ENCODE results near the gene SHE. TPM values are rescaled to one million over a fixed set of nuclear protein-coding genes. Genes with fewer than 3 reads are reported as not detected.

The SHE gene
- polyA plus RNA-seq, 12 donors: 7.5 to 13.1 (median 10.0) TPM; not detected in 1

GRCh38 chr1:154483941-154484803, 18.0 kb downstream of the SHE start:
- no peak for DNase-seq

DNA sequence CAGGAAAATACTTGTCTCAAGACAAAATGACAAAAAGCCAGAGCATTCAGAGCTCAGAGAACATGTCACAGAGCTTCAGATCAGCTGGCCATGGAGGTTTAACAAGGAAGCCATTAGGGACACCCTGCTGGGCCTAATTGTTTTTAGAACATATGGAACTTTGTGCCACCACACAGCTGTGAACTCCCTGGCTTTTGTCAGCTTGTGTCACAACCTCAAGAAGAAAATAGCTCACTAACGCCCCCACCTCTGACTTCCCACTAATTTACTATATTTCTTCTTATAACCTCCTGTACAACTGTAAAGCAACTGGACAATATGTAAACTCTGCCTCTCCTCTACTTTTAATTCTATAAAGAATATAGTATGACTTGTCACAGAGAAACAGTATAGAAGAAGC, 21.2 kb downstream of the SHE start:
- DNase-seq: no peak

DNA sequence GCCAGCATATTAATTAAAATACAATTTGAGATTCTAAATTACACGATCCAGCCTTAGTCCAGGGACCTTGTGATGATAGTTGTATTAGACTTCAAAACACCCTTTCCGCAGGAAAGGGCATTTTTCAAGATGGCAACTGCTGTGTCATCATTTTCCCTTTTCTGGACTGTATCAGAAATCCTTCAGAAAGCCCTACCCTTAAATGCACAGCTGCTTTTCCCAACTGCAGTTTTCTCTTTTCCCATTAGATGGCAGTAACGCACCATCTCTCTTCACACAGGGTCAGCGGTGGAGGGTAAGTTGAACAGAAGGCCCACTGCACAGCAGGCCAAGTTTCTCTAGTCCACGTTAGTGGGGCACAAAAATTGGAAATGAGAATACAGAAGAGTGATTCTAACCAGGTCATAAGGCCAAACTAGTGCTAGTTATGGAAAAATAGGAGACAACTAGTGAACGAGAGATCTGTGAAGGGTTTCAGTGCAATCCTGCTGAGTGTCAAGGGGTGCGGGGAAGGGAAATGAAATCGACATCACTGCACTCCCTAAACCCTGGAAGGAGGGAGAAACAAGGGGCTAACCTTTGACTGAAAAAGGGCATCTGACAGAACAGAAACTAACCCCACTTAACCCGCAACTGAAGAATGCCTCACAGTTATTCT, 22.3 kb downstream of the SHE start:
- peak; percentile 89 for DNase-seq

DNA sequence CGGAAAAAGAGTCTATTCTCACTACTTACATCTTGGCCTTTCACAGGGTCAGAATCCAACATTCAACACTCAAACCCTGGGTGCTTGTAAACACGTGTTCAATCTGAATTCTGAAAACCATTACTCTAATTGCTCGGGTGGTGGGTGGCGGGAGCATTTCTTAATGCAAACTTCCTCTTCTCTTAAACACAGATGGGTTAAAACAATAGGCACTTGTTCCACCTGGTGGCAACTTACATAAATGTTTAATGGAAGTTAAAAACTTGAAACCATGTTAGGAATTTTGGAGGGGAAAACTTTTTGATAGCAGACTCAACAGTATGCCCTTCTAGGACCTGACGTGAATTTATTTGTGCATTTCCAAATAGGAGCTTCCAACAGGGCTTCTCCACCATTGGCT, 23.6 kb downstream of the SHE start:
- no peak for DNase-seq

DNA sequence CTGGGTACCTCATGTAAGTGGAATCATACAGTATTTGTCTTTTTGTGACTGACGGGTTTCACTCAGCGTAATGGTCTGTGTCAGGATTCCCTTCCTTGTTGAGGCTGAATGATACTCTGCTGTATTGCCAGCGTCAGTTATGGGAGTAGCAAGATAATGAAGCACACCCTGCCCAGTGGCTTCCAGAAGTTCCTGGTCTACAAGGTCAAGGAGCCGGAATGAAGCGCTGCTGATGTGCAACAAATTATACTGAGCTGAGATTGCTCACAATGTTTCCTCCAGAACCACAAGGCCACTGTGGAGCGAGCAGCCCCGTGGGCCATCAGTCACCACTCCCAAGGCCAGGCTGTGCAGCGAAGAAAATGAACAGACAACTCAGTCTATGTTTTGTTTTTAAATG, 24.2 kb downstream of the SHE start:
- DNase-seq: no peak

DNA sequence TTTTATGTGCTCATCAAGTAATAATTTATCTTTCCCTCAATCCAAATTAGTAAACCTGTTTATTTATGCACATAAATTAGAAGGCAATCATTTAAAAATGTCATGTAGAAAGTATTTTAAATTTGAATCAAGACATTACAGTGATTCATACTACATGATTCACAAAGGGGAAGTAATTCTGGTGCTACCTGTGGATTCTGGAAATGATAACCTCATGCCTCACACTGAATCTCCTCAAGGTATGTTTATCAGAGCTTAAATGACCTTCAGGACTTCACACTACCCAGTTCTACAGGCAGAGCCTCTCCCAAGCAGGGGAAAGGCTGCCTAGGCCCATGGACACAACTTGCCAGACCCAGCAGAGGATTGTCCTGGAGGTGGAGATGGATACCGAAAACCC, 25.4 kb downstream of the SHE start:
- DNase-seq: no peak

DNA sequence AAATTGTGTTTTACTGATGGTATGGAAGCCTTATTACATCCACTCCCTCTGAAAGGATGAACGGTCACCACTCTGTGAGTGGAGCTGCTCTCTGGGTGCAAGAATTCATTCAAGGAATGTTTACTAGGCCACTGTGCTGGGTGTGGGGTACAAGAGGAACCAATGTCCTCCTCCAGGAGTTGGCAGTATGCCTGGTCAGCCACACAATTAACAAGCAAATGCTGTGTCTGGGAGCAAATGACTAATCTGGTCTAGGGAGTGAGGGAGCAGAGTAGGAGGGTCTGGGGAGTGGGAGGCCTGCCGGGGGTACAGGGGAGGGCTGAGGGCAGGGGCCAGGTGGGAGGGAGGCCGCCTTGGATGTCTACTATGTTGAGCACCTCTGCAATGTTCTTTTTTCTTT, 27.4 kb downstream of the SHE start:
- no peak for DNase-seq

DNA sequence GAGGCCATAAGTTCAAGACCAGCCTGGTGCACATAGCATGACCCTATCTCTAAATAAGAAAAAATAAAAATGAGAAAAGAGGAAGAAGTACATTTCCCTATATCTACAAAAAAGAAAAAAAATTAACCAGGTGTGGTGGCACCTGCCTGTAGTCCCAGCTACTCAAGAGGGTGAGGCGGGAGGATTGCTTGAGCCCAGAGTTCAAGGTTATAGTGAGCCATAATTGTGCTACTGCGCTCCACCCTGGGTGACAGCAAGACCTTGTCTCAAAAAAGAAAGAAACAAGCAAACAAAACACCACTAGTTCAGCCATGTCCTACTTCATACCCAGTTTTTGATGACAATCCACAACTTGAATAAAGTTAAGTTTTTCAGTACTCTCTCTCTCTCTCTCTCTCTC, 30.9 kb downstream of the SHE start:
- no peak for DNase-seq

DNA sequence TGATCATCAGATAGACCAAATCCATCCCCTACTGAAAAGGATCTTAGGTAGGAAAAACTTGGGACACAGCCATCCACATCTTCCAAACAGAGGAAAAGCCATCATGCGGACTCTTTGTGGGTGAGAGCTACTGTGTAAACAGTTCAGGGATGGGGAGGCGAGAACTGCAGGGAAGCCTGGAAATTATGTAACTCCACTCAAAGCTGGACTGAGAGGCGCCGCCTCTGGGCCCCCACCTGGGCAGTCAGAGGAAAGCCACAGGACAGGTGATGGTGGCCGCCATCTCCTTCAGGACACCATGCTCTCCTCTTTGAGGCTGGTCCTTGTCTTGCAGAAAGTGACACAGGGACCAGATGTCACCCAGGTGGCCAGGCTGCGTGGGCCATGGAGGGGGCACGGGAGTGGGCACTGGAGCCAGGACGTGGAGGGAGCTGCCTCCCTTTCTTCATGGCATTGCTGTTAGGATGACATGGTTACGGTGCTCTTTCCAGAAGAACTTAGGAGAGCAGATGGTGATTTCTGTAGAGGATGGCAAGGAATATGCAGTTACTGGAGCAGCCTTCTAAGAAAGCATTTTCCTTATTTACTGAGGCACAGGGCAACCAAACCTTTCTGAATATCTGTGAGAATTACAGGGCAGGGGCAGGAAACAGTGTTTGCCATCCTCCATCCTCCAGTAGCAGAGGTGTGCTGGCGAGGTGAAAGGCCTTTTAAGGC, 32.2 kb downstream of the SHE start:
- DNase-seq: no peak

DNA sequence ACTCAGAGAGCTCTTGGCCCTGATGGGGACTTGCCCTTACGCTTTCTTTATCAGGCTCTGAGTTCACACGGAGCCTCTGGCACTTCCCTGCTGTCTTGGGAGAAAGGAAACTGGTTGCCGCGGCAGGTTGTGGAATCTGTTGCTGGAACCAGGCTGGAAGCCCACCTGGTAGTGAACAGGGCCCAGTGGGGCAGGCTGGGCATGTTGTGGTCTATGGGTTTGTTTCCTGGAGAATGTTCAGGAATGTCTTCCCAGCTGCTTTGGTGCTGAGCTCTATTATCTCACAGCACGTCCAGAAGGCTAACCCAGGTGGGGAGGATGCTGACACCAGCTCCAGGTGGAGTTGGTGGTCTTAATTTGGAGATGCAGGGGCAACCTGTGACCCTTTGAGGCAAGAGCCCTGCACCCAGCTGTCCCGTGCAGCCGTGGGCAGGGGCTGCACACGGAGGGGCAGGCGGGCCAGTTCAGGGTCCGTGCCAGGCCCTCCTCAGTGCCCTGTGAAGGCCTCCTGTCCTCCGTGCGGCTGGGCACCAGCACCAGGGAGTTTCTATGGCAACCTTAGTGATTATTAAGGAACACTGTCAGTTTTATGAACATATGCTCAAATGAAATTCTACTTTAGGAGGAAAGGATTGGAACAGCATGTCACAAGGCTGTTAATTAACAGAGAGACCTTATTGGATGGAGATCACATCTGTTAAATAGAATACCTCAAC, 33.5 kb downstream of the SHE start:
- no peak for DNase-seq

- no peak for DNase-seq
Observed at GRCh38 chr1:154467434-154468102, 34.6 kb downstream of the SHE start.

- no peak for DNase-seq
Observed at GRCh38 chr1:154466921-154467417, 35.2 kb downstream of the SHE start.

DNA sequence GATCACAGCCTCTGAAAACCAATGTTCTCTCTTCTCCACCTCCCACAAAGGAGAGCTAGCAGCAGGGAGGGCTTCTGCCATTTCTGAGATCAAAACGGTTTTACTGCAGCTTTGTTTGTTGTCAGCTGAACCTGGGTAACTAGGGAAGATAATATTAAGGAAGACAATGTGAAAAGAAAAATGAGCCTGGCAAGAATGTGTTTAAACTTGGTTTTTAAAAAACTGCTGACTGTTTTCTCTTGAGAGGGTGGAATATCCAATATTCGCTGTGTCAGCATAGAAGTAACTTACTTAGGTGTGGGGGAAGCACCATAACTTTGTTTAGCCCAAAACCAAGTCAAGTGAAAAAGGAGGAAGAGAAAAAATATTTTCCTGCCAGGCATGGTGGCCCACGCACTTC, 36.0 kb downstream of the SHE start:
- DNase-seq: no peak

DNA sequence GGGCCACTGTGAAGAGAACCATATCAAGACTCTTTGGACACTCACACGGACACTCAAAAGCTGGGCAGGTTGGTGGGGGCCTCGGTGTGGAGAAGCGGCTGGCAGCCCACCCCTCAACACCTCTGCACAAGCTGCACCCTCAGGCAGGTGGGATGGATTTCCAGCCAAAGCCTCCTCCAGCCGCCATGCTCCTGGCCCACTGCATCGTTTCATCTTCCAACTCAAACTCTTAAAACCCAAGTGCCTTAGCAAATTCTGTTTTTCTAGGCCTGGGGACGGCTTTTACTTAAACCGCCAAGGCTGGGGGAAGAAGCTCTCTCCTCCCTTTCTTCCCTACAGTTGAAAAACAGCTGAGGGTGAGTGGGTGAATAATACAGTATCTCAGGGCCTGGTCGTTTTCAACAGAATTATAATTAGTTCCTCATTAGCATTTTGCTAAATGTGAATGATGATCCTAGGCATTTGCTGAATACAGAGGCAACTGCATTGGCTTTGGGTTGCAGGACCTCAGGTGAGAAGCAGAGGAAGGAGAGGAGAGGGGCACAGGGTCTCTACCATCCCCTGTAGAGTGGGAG, 36.5 kb downstream of the SHE start:
- no peak for DNase-seq

DNA sequence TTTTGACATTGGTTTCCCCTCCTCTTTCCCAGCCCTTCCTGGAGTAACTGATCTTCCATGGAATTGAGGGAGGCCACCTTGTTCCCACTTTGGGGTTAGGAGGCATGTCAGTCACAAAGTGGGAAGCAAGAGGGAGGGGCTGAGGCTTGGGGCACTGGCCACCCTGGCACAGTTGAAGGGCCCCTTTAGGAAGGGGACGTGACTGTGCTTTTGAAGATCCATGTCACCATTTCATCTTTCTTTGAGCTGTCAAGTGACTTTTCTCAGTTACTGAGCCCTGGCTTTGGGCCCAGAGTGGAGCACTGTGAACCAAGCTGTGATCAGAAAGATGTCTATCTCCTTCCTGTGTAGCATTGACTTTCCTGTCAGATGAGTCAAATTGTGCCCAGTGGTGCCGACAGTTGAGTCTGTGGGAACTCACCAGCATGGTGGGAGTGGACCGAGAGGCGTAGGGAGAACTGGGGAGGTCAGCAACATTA, 38.7 kb downstream of the SHE start:
- no peak for DNase-seq

- DNase-seq: no peak
Observed at GRCh38 chr1:154460695-154461260, 41.4 kb downstream of the SHE start.

GRCh38 chr1:154459080-154459479, 43.1 kb downstream of the SHE start:
- no peak for DNase-seq

- DNase-seq: no peak
Observed at GRCh38 chr1:154456631-154457030, 45.6 kb downstream of the SHE start.

DNA sequence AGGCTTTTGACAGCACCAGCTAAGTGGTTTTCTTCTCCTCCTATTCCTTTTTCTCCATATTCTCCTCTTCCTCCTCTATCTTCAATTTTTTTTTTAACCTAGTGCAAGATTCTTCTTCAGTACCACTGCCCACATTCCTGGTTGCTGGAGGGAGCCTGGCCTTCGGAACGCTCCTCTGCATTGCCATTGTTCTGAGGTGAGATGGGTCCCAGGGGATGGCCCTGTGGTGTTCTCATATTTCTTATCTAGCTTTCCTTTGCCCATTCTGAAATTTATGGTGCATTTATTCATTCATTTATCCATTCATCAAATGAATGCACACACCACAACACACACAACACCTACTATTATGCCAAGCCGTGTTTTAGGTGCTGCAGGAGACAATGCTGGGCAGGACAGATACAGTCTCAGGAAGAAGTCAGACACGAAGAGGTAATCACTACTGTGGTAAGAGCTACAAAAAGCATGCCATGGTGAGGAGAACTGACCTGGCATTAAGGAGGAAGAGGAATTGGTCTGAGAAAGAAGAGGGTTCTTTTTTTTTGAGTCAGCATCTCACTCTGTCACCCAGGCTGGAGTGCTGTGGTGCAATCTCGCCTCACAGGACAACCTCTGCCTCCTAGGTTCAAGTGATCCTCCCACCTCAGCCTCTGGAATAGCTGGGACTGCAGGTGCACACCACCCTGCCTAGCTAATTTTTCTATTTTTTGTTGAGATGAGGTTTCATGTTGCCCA, 47.7 kb downstream of the SHE start:
- no peak for DNase-seq
